Activated naive CD8-positive, alpha-beta T cell treated with anti-CD3 and anti-CD28 coated beads, Interleukin-2, amount 10 ng/mL, durations not matched to agents 7 days and 5 days (primary cell): Measurements from ENCODE around the gene ATP1A2. TPM values are rescaled to one million over a fixed set of nuclear protein-coding genes. Genes with fewer than 3 reads are reported as not detected.

ENCODE experiments used
- ATAC-seq: fragments of 150-1000 bp; cut with Tn5 transposase; one replicate; pipeline ENCODE4 v1.10.0; 2021; ENCODE audit warnings: low read depth, moderate library complexity
- POLR2A ChIA-PET: fragments of 350-600 bp; sonication (Branson Sonifier 250); formaldehyde crosslinking; loops from one replicate; lab custom pipeline; 2021; ENCODE audit warnings: antibody characterized with exemption; lab: Charles Lee
- DNase-seq: peaks from one replicate; pipeline ENCODE4 v3.0.0; 2021
- H3K27ac Mint-ChIP-seq: one replicate; pipeline ENCODE4 v1.8.0; 2022; ENCODE audit warnings: mild to moderate bottlenecking, mixed read lengths
- H3K27me3 Mint-ChIP-seq: one replicate; pipeline ENCODE4 v1.8.0; 2022; ENCODE audit warnings: mild to moderate bottlenecking, moderate library complexity, mixed read lengths
- H3K36me3 Mint-ChIP-seq: one replicate; pipeline ENCODE4 v1.8.0; 2021; ENCODE audit warnings: mild to moderate bottlenecking, mixed read lengths
- H3K4me1 Mint-ChIP-seq: one replicate; pipeline ENCODE4 v1.8.0; 2021; ENCODE audit warnings: mixed read lengths
- H3K4me3 Mint-ChIP-seq: one replicate; pipeline ENCODE4 v1.8.0; 2022; ENCODE audit warnings: mild to moderate bottlenecking, moderate library complexity, mixed read lengths
- H3K9me3 Mint-ChIP-seq: one replicate; pipeline ENCODE4 v1.8.0; 2021; ENCODE audit warnings: mixed read lengths
- total RNA-seq, 2 experiments: library from RNA; stranded (reverse); gene quantifications; one replicate each; pipeline ENCODE4 v1.2.3, GENCODE V29; 2021

ATP1A2 gene
- total RNA-seq: not detected

- Mint-ChIP-seq H3K27me3 (peaks cover 17% of the 10 kb centered on the region), H3K36me3 (no peaks in the 10 kb centered on the region), H3K27ac (no peak within 1 kb of the TSS), H3K4me3 (no peak within 1 kb of the TSS), H3K9me3 (no peaks in the 10 kb centered on the region), H3K4me1 (no peaks in the 10 kb centered on the region)
- ATAC-seq (no peak), DNase-seq (no peak)
- POLR2A ChIA-PET: no interaction called here
These were observed at the start of gene ATP1A2 for GRCh38 chr1:160115545-160116282. Gene ATP1A2, plus strand, starts transcription at chr1:160115759. Its CDS starts 103 bp downstream, at chr1:160115862.

GRCh38 chr1:160066829-160067745 lies 48.5 kb upstream of the ATP1A2 start:
- Mint-ChIP-seq H3K36me3 (no peaks in the 10 kb centered on the region), H3K4me3 (no peak overlapping the region), H3K9me3 (no peaks in the 10 kb centered on the region), H3K27ac (no peak overlapping the region), H3K27me3 (peaks cover 43% of the 10 kb centered on the region), H3K4me1 (peaks cover 13% of the 10 kb centered on the region)
- POLR2A ChIA-PET: no interaction called here
- no peak for DNase-seq
- no peak for ATAC-seq

- no peaks in the 10 kb centered on the region for H3K9me3 Mint-ChIP-seq
- no peak for DNase-seq
- H3K27ac Mint-ChIP-seq: no peak overlapping the region
- H3K4me3 Mint-ChIP-seq: no peak overlapping the region
- ATAC-seq: no peak
- peaks cover 50% of the 10 kb centered on the region for H3K27me3 Mint-ChIP-seq
- peaks cover 13% of the 10 kb centered on the region for H3K4me1 Mint-ChIP-seq
- peaks cover under 1% of the 10 kb centered on the region for H3K36me3 Mint-ChIP-seq
- POLR2A ChIA-PET: no interaction called here
These were observed 47.3 kb upstream of the ATP1A2 start for GRCh38 chr1:160068225-160068624.

GRCh38 chr1:160069460-160070231 lies 45.9 kb upstream of the ATP1A2 start, which contains the start of gene KCNJ10:
Gene KCNJ10, minus strand, starts transcription at chr1:160070160. Its CDS starts 27,628 bp downstream, at chr1:160042532.
- H3K9me3 Mint-ChIP-seq: no peaks in the 10 kb centered on the region
- H3K27ac Mint-ChIP-seq: no peak within 1 kb of the TSS
- H3K4me3 Mint-ChIP-seq: peak within 1 kb of the TSS; percentile 91
- H3K4me1 Mint-ChIP-seq: peaks cover 13% of the 10 kb centered on the region
- ATAC-seq (no peak), DNase-seq (no peak)
- H3K27me3 Mint-ChIP-seq: peaks cover 47% of the 10 kb centered on the region
- POLR2A ChIA-PET: interaction anchor here (0.5 kb wide), 1 partner anchor 66 kb away, joined by 3 read pairs; no protein-coding TSS in a partner anchor
- H3K36me3 Mint-ChIP-seq: peaks cover 2% of the 10 kb centered on the region

- Mint-ChIP-seq H3K9me3 (no peaks in the 10 kb centered on the region), H3K36me3 (peaks cover 2% of the 10 kb centered on the region), H3K4me3 (peak overlapping the region; percentile 91), H3K27me3 (peaks cover 53% of the 10 kb centered on the region), H3K4me1 (peaks cover 13% of the 10 kb centered on the region), H3K27ac (no peak overlapping the region)
- ATAC-seq: peak; percentile 84
- POLR2A ChIA-PET: no interaction called here
- DNase-seq: peak; percentile 68
These were observed 45.1 kb upstream of the ATP1A2 start for GRCh38 chr1:160070243-160071163.

- peaks cover 49% of the 10 kb centered on the region for H3K27me3 Mint-ChIP-seq
- H3K4me3 Mint-ChIP-seq: no peak overlapping the region
- POLR2A ChIA-PET: no interaction called here
These were observed 44.3 kb upstream of the ATP1A2 start for GRCh38 chr1:160071289-160071688.

GRCh38 chr1:160074865-160075264 lies 40.7 kb upstream of the ATP1A2 start:
- Mint-ChIP-seq H3K4me3 (no peak overlapping the region), H3K4me1 (peaks cover 16% of the 10 kb centered on the region), H3K9me3 (no peaks in the 10 kb centered on the region), H3K36me3 (peaks cover 2% of the 10 kb centered on the region), H3K27me3 (peaks cover 54% of the 10 kb centered on the region), H3K27ac (no peak overlapping the region)
- DNase-seq (no peak), ATAC-seq (no peak)
- POLR2A ChIA-PET: no interaction called here

More at GRCh38 chr1:160071289-160071688, 44.3 kb upstream of the ATP1A2 start:
- Mint-ChIP-seq H3K9me3 (no peaks in the 10 kb centered on the region), H3K27ac (no peak overlapping the region), H3K4me1 (peaks cover 13% of the 10 kb centered on the region), H3K36me3 (peaks cover 2% of the 10 kb centered on the region)
- no peak for DNase-seq
- ATAC-seq: no peak

GRCh38 chr1:160075836-160076235 lies 39.7 kb upstream of the ATP1A2 start:
- Mint-ChIP-seq H3K36me3 (peaks cover 2% of the 10 kb centered on the region), H3K27ac (no peak overlapping the region), H3K9me3 (no peaks in the 10 kb centered on the region), H3K27me3 (peaks cover 56% of the 10 kb centered on the region), H3K4me3 (no peak overlapping the region), H3K4me1 (peaks cover 10% of the 10 kb centered on the region)
- POLR2A ChIA-PET: no interaction called here
- DNase-seq (no peak), ATAC-seq (no peak)

GRCh38 chr1:160076295-160076694 lies 39.3 kb upstream of the ATP1A2 start:
- DNase-seq (no peak), ATAC-seq (no peak)
- peaks cover 58% of the 10 kb centered on the region for H3K27me3 Mint-ChIP-seq
- peaks cover 2% of the 10 kb centered on the region for H3K36me3 Mint-ChIP-seq
- POLR2A ChIA-PET: no interaction called here
- H3K27ac Mint-ChIP-seq: no peak overlapping the region
- peaks cover 12% of the 10 kb centered on the region for H3K4me1 Mint-ChIP-seq
- no peaks in the 10 kb centered on the region for H3K9me3 Mint-ChIP-seq
- H3K4me3 Mint-ChIP-seq: no peak overlapping the region

- Mint-ChIP-seq H3K4me3 (no peak overlapping the region), H3K27ac (no peak overlapping the region), H3K4me1 (peaks cover 6% of the 10 kb centered on the region), H3K27me3 (peaks cover 56% of the 10 kb centered on the region), H3K36me3 (peaks cover 2% of the 10 kb centered on the region), H3K9me3 (no peaks in the 10 kb centered on the region)
- no peak for ATAC-seq
- POLR2A ChIA-PET: interaction anchor here (1.0 kb wide), 1 partner anchor 32 kb away, joined by 4 read pairs; no protein-coding TSS in a partner anchor
- no peak for DNase-seq
These were observed 38.1 kb upstream of the ATP1A2 start for GRCh38 chr1:160077486-160077885.

GRCh38 chr1:160078512-160079195 lies 36.9 kb upstream of the ATP1A2 start:
- H3K27me3 Mint-ChIP-seq: peaks cover 55% of the 10 kb centered on the region
- H3K36me3 Mint-ChIP-seq: no peaks in the 10 kb centered on the region
- no peak overlapping the region for H3K4me3 Mint-ChIP-seq
- peaks cover 6% of the 10 kb centered on the region for H3K4me1 Mint-ChIP-seq
- peak; percentile 78 for DNase-seq
- no peaks in the 10 kb centered on the region for H3K9me3 Mint-ChIP-seq
- ATAC-seq: peak; percentile 89
- H3K27ac Mint-ChIP-seq: no peak overlapping the region
- POLR2A ChIA-PET: interaction anchor here (0.8 to 1.1 kb wide), 3 partner anchors 32 to 48 kb away, joined by 3 to 4 read pairs (median 3); no protein-coding TSS in a partner anchor
